Measurements from ENCODE around the gene GSAP. TPM values are rescaled to one million over a fixed set of nuclear protein-coding genes. Genes with fewer than 3 reads are reported as not detected.

Gene GSAP
- total RNA-seq, 1 donor from 2014 or later: 1.9 TPM

DNA sequence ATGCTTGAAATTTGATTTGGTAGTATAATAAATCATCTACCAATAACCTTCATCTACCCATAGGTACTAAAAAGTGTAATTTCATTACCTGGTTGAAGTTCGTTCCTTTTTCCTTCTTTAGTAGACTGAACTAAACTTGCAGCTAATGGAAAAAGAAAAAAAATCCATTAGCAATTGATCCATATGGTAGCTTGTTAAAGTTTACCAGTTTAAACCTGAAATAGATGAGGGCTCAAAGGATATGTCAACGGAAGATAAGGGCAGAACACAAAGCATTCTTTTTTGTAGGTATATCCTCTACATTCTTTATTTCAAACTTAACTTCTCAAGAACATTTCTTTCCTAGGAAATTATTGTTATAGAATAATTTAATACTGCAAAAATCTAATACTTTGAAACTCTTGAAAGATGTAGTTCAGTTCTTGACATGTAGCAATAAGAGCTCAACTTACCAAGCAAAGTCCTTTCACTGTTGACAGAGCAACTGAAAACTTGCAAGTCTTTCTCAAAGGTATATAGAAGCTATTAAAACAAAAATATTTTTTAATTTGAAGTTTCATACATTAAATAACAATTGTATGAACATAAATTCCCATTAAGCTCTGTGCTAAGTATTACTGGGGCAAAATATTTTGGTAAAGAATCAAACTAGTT lies 19.1 kb downstream of the GSAP start:
- Mint-ChIP-seq H3K27ac (ENCODE audit: unreplicated experiment) (no peak overlapping the region), H3K27me3 (ENCODE audit: unreplicated experiment) (peaks cover 3% of the 10 kb centered on the region), H3K4me1 (ENCODE audit: unreplicated experiment) (peaks cover 20% of the 10 kb centered on the region), H3K4me3 (ENCODE audit: unreplicated experiment) (no peak overlapping the region), H3K36me3 (ENCODE audit: low read depth, unreplicated experiment) (no peaks in the 10 kb centered on the region), H3K9me3 (ENCODE audit: unreplicated experiment) (no peaks in the 10 kb centered on the region)
- TF ChIP-seq, protein P1, sequence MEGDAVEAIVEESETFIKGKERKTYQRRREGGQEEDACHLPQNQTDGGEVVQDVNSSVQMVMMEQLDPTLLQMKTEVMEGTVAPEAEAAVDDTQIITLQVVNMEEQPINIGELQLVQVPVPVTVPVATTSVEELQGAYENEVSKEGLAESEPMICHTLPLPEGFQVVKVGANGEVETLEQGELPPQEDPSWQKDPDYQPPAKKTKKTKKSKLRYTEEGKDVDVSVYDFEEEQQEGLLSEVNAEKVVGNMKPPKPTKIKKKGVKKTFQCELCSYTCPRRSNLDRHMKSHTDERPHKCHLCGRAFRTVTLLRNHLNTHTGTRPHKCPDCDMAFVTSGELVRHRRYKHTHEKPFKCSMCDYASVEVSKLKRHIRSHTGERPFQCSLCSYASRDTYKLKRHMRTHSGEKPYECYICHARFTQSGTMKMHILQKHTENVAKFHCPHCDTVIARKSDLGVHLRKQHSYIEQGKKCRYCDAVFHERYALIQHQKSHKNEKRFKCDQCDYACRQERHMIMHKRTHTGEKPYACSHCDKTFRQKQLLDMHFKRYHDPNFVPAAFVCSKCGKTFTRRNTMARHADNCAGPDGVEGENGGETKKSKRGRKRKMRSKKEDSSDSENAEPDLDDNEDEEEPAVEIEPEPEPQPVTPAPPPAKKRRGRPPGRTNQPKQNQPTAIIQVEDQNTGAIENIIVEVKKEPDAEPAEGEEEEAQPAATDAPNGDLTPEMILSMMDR (IDR thresholded peaks at IDR 0.05; ENCODE audit: unreplicated experiment): no peak
- DNase-seq (ENCODE audit: low spot score): no peak

DNA sequence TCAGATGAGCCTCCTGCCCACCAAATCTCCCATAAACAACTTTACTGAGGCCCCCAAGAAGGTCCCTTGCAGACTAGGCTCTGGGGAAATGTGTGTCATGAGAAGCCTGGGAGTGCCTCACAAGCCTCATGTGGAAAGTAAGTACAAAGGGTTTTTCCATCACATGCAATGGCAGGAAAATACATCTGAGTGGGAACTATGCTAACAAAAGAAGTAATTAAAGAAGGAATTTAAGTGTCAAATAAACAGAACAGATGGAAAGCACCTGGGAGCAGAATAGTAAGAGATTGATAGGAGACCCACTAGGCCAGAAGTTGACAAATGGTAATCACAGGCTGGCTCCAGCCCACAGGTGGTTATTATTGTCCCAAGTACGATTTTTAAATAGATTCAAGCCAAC lies 20.5 kb downstream of the GSAP start:
- Mint-ChIP-seq H3K4me1 (ENCODE audit: unreplicated experiment) (peaks cover 14% of the 10 kb centered on the region), H3K36me3 (ENCODE audit: low read depth, unreplicated experiment) (no peaks in the 10 kb centered on the region), H3K27me3 (ENCODE audit: unreplicated experiment) (peaks cover 3% of the 10 kb centered on the region), H3K9me3 (ENCODE audit: unreplicated experiment) (no peaks in the 10 kb centered on the region), H3K4me3 (ENCODE audit: unreplicated experiment) (no peak overlapping the region), H3K27ac (ENCODE audit: unreplicated experiment) (no peak overlapping the region)
- no peak for DNase-seq (ENCODE audit: low spot score)
- TF ChIP-seq, protein P1 (IDR thresholded peaks at IDR 0.05; ENCODE audit: unreplicated experiment): no peak

DNA sequence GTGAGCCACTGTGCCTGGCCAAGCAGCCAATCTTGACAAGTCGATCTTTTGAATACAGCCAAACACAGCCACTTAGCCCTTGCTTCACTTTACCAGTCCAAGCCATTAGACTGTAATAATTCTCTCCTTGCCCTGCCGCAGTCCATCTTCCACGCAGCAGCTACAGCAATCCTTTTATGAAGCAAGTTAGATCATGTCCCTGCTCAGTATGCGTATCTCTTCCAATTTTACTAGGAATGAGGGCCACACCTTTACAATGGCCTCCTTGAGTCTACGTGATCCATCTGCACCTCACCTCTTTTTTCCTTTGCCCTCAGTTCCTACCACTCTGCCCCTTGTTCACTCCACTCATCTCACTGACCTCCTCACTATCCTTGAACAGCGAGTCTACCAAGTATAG lies 22.2 kb downstream of the GSAP start:
- DNase-seq (ENCODE audit: low spot score): no peak
- Mint-ChIP-seq H3K4me1 (ENCODE audit: unreplicated experiment) (no peaks in the 10 kb centered on the region), H3K27me3 (ENCODE audit: unreplicated experiment) (peaks cover 3% of the 10 kb centered on the region), H3K4me3 (ENCODE audit: unreplicated experiment) (no peak overlapping the region), H3K27ac (ENCODE audit: unreplicated experiment) (peak overlapping the region; percentile 2), H3K36me3 (ENCODE audit: low read depth, unreplicated experiment) (no peaks in the 10 kb centered on the region), H3K9me3 (ENCODE audit: unreplicated experiment) (no peaks in the 10 kb centered on the region)
- TF ChIP-seq, protein P1 (IDR thresholded peaks at IDR 0.05; ENCODE audit: unreplicated experiment): no peak

DNA sequence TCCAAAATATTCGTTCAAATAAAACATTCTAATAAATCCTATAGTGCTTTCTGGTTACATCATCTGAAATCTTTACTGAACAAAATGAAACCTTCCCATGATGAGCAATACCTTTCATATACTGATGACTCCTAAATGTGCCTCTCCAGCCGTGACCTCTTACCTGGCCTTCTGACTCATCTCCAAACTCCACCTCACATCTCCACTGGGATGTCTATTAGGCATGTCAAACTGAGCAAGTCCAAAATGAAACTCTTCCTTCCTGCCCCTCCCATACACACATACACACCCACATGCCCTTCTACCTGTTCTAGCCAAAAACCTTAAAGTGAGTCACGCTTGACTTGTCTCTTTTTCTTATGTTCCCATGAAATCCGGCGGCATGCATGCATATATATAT lies 22.9 kb downstream of the GSAP start:
- TF ChIP-seq, protein P1 (IDR thresholded peaks at IDR 0.05; ENCODE audit: unreplicated experiment): no peak
- Mint-ChIP-seq H3K9me3 (ENCODE audit: unreplicated experiment) (no peaks in the 10 kb centered on the region), H3K4me3 (ENCODE audit: unreplicated experiment) (no peak overlapping the region), H3K36me3 (ENCODE audit: low read depth, unreplicated experiment) (no peaks in the 10 kb centered on the region), H3K4me1 (ENCODE audit: unreplicated experiment) (no peaks in the 10 kb centered on the region), H3K27me3 (ENCODE audit: unreplicated experiment) (peaks cover 3% of the 10 kb centered on the region), H3K27ac (ENCODE audit: unreplicated experiment) (no peak overlapping the region)
- DNase-seq (ENCODE audit: low spot score): no peak

DNA sequence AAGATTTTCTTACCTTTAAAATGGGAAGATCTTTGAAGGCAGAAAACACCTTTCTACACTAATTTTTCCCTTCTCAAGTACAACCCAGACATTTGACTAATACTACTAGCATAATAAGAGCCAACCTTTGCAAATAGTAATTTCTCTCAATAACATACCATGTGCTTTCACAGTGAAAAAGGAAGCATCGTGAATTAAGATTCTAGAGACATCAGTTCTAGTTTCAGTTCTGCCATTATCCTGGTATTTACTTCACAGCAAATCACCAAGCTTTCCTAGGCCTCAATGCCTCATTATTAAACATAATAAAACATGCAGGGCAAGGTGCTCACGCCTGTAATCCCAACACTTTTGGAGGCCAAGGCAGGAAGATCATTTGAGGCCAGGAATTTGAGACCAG lies 24.9 kb downstream of the GSAP start:
- no peaks in the 10 kb centered on the region for H3K36me3 Mint-ChIP-seq (ENCODE audit: low read depth, unreplicated experiment)
- H3K27me3 Mint-ChIP-seq (ENCODE audit: unreplicated experiment): peaks cover 3% of the 10 kb centered on the region
- TF ChIP-seq, protein P1 (IDR thresholded peaks at IDR 0.05; ENCODE audit: unreplicated experiment): no peak
- no peak overlapping the region for H3K27ac Mint-ChIP-seq (ENCODE audit: unreplicated experiment)
- H3K9me3 Mint-ChIP-seq (ENCODE audit: unreplicated experiment): no peaks in the 10 kb centered on the region
- H3K4me3 Mint-ChIP-seq (ENCODE audit: unreplicated experiment): no peak overlapping the region
- DNase-seq (ENCODE audit: low spot score): no peak
- H3K4me1 Mint-ChIP-seq (ENCODE audit: unreplicated experiment): peaks cover 2% of the 10 kb centered on the region

Data from endothelial cell (in vitro differentiated cells).